GM12892 (cell line): ENCODE data around the gene VCL.

ENCODE experiments used
- POLR2A ChIP-seq: IDR thresholded peaks from 2 replicates; pipeline ENCODE4 v1.6.1; 2011; ENCODE audit warnings: low read depth, low read length, control low read depth
- POLR2AphosphoS5 ChIP-seq: IDR thresholded peaks from 2 replicates; pipeline ENCODE4 v1.6.1; 2011; ENCODE audit warnings: low read depth, low read length, control low read depth
- TAF1 ChIP-seq: IDR thresholded peaks from 2 replicates; pipeline ENCODE4 v1.6.1; 2011; ENCODE audit warnings: low read depth, mild to moderate bottlenecking, control low read depth, low read length, borderline replicate concordance

- no peak for TF ChIP-seq POLR2AphosphoS5
- no peak for TF ChIP-seq TAF1
- no peak for TF ChIP-seq POLR2A
Measured at GRCh38 chr10:73973427-73973826, 24.5 kb upstream of the VCL start.
